A549 treated with ZK216348 at 1 μM for 4 hours (cell line): ENCODE results near the gene ORAI1. TPM values are rescaled to one million over a fixed set of nuclear protein-coding genes. Genes with fewer than 3 reads are reported as not detected.

ENCODE experiments used
- total RNA-seq: library from RNA; stranded (reverse); fragments of 200-300 nt; extraction: Qiagen RNA extraction; gene quantifications from 5 replicates; pipeline ENCODE4 v1.2.3, GENCODE V29; 2022; ENCODE audit warnings: low read depth

The ORAI1 gene
- total RNA-seq: 18.8 to 40.6 TPM (median 38.9 TPM) in 5 replicates

GRCh38 chr12:121626087-121626852 lies at the start of gene ORAI1:
ORAI1 (plus strand) TSS chr12:121626530.

GRCh38 chr12:121580959-121581685 lies 45.2 kb upstream of the ORAI1 start, which contains the start of gene KDM2B:
KDM2B (minus strand) TSS chr12:121581023; CDS start chr12:121580911, 112 bp downstream.

GRCh38 chr12:121669521-121669900 lies 43.2 kb downstream of the ORAI1 start, which contains the start of gene MORN3:
MORN3 (minus strand) TSS chr12:121669654; CDS start chr12:121669483, 171 bp downstream.

Other genes with a start within 250 kb of the ORAI1 start
- 33.9 to 42.7 TPM (median 36.0 TPM) in 5 replicates for gene RNF34, start 226.4 kb upstream of the ORAI1 start, total RNA-seq
- gene KDM2B, start 45.5 kb upstream of the ORAI1 start, total RNA-seq: 16.5 to 22.4 TPM (median 21.0 TPM) in 5 replicates
- 0.11 to 0.33 TPM (median 0.15 TPM) in 4 of 5 replicates, not detected in the other for gene MORN3, start 43.1 kb downstream of the ORAI1 start, total RNA-seq
- gene TMEM120B, start 86.2 kb downstream of the ORAI1 start, total RNA-seq: 8.6 to 14.5 TPM (median 13.0 TPM) in 5 replicates
- gene RHOF, start 167.2 kb downstream of the ORAI1 start, total RNA-seq: 93.3 to 148 TPM (median 132 TPM) in 5 replicates
- gene SETD1B, start 177.5 kb downstream of the ORAI1 start, total RNA-seq: 7.9 to 16.3 TPM (median 13.7 TPM) in 5 replicates
- 1.0 to 2.0 TPM (median 1.5 TPM) in 5 replicates for gene HPD, start 232.3 kb downstream of the ORAI1 start, total RNA-seq